ENCODE data around the gene OPN5.

Gene OPN5

GRCh38 chr6:47865206-47865605 lies 83.4 kb downstream of the OPN5 start:
- DNase-seq = no peak

- no peak for DNase-seq
Observed at GRCh38 chr6:47875593-47875992, 93.8 kb downstream of the OPN5 start.
